ENCODE results near the gene COA3.
A peak's percentile ranks its signal among the peaks of the same experiment; 100 is the strongest.

Gene COA3

DNA sequence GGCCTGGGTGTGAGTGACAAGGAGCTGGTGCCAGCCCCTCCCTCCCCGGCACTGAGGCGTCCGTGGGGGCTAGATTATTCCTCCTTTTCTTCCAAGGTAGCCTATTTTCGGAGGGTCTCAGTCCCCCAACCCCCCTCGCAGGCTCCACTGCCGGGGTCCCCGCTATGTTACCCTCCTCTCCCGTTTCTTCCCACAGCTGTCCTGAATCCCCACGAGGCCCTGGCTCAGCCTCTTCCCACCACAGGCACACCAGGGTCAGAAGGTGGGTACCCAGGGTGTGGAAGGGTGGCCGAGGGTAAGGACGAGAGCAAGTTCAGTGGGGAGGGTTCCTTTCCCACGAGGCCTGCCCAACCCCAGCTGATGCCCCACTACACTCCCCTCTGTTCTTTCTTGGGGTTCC lies 36.9 kb downstream of the COA3 start:
- TF ChIP-seq, protein P1, sequence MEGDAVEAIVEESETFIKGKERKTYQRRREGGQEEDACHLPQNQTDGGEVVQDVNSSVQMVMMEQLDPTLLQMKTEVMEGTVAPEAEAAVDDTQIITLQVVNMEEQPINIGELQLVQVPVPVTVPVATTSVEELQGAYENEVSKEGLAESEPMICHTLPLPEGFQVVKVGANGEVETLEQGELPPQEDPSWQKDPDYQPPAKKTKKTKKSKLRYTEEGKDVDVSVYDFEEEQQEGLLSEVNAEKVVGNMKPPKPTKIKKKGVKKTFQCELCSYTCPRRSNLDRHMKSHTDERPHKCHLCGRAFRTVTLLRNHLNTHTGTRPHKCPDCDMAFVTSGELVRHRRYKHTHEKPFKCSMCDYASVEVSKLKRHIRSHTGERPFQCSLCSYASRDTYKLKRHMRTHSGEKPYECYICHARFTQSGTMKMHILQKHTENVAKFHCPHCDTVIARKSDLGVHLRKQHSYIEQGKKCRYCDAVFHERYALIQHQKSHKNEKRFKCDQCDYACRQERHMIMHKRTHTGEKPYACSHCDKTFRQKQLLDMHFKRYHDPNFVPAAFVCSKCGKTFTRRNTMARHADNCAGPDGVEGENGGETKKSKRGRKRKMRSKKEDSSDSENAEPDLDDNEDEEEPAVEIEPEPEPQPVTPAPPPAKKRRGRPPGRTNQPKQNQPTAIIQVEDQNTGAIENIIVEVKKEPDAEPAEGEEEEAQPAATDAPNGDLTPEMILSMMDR (IDR thresholded peaks at IDR 0.05) = no peak
- H3K27me3 ChIP-seq = peaks cover 0 to 42% of the 10 kb centered on the region in 2 donors
- no peaks in the 10 kb centered on the region for H3K9me3 ChIP-seq
- intact Hi-C loops (cut with DNase I; ENCODE audit: low total_unique reads) = loop anchor here (5.0 to 10.0 kb wide), 2 partner anchors 44 to 177 kb away; no protein-coding TSS in a partner anchor
- no peak for DNase-seq
- no peaks in the 10 kb centered on the region for H3K36me3 ChIP-seq
- H3K27ac ChIP-seq = peak overlapping the region; percentile 17 to 45
- peak overlapping the region; percentile 47 to 58 for H3K4me3 ChIP-seq
- H3K4me1 ChIP-seq = peaks cover 4 to 18% (median 14%) of the 10 kb centered on the region in 4 donors

- peaks cover 4 to 18% (median 14%) of the 10 kb centered on the region in 4 donors for H3K4me1 ChIP-seq
- no peaks in the 10 kb centered on the region for H3K9me3 ChIP-seq
- peak within 1 kb of the TSS; percentile 17 to 45 for H3K27ac ChIP-seq
- DNase-seq = no peak
- TF ChIP-seq, protein P1 (IDR thresholded peaks at IDR 0.05) = no peak
- H3K27me3 ChIP-seq = peaks cover 0 to 42% of the 10 kb centered on the region in 2 donors
- no peaks in the 10 kb centered on the region for H3K36me3 ChIP-seq
- intact Hi-C loops (cut with DNase I; ENCODE audit: low total_unique reads) = loop anchor here (5.0 to 10.0 kb wide), 2 partner anchors 44 to 176 kb away; no protein-coding TSS in a partner anchor
- peak within 1 kb of the TSS; percentile 47 to 58 for H3K4me3 ChIP-seq
Observed at GRCh38 chr17:42760652-42761581, 37.6 kb downstream of the COA3 start, which contains the start of gene RAMP2. TSS of gene RAMP2 (plus strand) at chr17:42761227. CDS start at chr17:42761262, 35 bp downstream.

DNA sequence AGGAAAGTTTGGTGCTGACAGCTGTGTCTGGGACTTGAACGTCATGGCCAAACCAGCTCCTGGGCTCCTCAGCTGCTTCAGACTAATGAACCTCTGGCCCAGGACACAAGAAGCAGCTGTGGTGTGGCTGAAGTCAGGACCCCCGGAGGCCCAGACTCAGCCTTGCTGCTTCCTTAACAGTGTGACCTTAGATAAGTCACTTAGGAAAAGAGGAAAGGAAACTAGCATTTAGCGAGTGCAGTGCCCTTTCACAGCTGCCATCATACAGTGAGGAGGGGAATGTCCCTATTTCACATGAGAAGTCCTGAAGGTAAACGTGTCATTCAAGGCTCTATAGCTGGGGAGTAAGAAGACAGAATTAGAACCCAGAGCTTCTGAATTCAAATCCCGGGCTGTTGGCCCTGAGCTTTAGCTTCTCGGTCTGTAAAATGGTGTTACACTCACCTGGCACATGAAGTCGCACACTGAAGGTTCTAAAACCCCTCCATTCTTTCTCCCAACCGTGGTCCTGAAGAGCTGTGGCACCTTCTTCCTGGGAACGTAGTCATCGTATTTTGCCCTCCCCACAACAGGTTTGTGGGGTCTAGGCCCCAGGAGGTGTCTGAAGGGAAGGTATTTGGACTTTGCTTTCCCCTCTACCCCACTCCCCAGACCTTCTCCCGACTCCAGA lies 38.4 kb downstream of the COA3 start:
- TF ChIP-seq, protein P1 (IDR thresholded peaks at IDR 0.05) = no peak
- H3K27me3 ChIP-seq = peaks cover 0 to 43% of the 10 kb centered on the region in 2 donors
- no peaks in the 10 kb centered on the region for H3K36me3 ChIP-seq
- DNase-seq = no peak
- peak overlapping the region in 1 of 2 donors; percentile 58 for H3K4me3 ChIP-seq
- intact Hi-C loops (cut with DNase I; ENCODE audit: low total_unique reads) = loop anchor here (5.0 to 10.0 kb wide), 2 partner anchors 43 to 175 kb away; no protein-coding TSS in a partner anchor
- H3K9me3 ChIP-seq = no peaks in the 10 kb centered on the region
- peaks cover 4 to 18% (median 14%) of the 10 kb centered on the region in 4 donors for H3K4me1 ChIP-seq
- H3K27ac ChIP-seq = no peak overlapping the region

DNA sequence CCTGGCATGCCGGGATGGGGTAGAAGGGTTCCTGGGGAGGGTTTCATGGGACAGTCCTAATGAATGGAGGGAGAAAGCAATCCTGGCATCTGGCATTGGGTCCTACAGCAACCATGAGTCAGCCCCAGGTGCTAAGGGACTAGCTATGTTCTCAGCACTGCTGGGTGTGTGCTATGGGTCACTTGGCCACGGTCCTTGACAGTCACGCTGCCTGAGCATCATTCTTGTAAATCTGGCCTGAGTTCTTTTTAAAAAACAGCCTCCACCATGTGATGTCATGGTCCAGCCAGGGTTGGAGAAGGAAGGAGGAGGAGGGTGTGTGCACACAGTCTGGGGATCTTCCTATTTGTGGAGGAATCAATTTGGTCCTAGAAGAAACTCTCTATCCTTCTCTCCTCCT lies 43.7 kb downstream of the COA3 start:
- Histone ChIP-seq H3K4me3 (no peak overlapping the region), H3K4me1 (no peaks in the 10 kb centered on the region), H3K27ac (no peak overlapping the region), H3K9me3 (no peaks in the 10 kb centered on the region), H3K36me3 (no peaks in the 10 kb centered on the region), H3K27me3 (peaks cover 0 to 21% of the 10 kb centered on the region in 2 donors)
- TF ChIP-seq, protein P1 (IDR thresholded peaks at IDR 0.05) = no peak
- peak; percentile 84 to 92 for DNase-seq
- intact Hi-C loops (cut with DNase I; ENCODE audit: low total_unique reads) = no loop called here

DNA sequence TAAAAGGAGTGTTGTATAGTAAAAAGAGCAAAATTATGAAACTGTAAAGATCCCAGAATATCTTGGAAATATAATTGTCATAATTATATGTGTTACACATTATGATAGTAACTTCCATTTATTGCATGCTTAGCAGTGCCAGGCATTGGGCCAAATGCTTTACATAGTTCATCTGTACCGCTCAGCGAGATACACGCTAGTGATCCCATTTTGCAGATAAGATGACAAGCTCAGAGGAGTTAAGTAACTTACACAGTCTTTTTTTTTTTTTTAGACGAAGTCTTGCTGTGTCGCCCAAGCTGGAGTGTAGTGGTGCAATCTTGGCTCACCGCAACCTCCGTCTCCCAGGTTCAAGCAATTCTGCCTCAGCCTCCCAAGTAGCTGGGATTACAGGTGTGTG lies 46.9 kb downstream of the COA3 start:
- no peaks in the 10 kb centered on the region for H3K4me1 ChIP-seq
- intact Hi-C loops (cut with DNase I; ENCODE audit: low total_unique reads) = no loop called here

More for the DNA sequence above, 46.9 kb downstream of the COA3 start:
- Histone ChIP-seq H3K4me3 (no peak overlapping the region), H3K27ac (no peak overlapping the region), H3K36me3 (no peaks in the 10 kb centered on the region), H3K27me3 (peaks cover 0 to 20% of the 10 kb centered on the region in 2 donors), H3K9me3 (no peaks in the 10 kb centered on the region)
- DNase-seq = no peak
- TF ChIP-seq, protein P1 (IDR thresholded peaks at IDR 0.05) = no peak
